HG03280 (cell line): ENCODE results near the gene GSG1L.

Source experiments
- ATAC-seq: cut with Tn5 transposase; IDR thresholded peaks from one replicate; pipeline ENCODE4 v1.9.1; 2021; ENCODE audit warnings: mild to moderate bottlenecking, moderate library complexity; ENCODE audit not compliant: unreplicated experiment

GSG1L gene

DNA sequence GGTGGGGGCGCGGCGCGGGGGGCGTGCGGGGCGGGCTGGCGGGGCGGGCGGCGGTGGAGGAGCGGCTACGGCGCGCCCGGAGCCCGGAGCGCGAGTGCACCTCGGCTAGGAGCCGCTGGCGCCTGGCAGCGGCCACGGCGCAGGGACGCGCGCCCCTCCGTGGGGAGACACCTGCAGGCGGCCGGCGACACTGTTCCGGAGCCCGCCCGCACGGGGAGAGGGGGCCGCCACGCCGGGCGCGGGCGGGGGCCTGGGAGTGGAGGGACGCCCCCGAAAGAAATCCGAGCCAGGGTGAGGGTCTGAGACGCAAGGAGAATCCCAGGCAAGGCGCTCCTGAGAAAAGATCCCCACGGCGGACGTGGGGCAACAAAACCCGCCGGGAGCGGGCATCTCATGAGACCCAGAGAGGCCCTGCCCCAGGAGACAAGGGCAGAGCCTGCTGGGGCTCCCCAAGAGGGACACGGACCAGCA, at the start of gene GSG1L:
Gene GSG1L, minus strand, starts transcription at position 124 of the 471 bp plus-strand sequence. CDS start 290 bp downstream, outside the sequence.
- ATAC-seq, result no peak

DNA sequence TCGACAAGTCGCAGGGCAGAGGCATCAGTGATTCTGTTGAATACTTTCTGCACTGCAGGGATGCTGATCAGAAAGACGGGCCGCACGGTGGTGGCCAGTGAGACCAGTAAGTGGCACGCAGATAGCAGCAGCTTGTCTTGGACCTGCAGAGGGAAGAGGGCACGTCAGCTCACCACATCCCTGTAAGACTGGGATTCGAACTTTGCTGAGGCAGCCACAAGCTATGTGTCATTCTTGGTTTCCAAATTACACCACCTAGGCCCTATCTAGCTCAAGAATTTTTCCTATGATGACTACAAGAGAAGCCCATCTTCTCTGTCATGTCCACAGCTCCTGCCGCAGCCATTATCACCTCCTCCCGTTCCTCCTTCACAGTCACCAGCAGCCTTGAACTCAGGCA, 49.4 kb upstream of the GSG1L start:
- ATAC-seq, result no peak

DNA sequence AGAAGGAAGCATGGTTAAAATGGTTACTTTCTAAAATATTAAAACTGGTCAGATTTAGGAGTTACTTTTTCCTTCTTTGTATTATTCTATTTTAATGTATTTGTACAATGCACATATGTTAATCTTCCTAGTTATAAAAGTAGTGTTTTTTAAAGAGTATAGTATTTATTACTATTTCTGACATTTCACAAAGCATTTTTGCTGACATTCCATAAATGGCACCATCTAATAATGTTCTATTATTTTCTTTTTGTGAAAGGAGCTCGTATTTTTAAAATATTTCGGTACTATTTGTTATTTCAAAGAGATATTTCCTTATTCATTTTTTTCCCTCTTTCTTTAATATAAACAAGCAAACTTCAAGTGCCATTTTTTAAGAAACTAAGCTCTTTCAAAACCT, 47.5 kb upstream of the GSG1L start:
- no peak for ATAC-seq

DNA sequence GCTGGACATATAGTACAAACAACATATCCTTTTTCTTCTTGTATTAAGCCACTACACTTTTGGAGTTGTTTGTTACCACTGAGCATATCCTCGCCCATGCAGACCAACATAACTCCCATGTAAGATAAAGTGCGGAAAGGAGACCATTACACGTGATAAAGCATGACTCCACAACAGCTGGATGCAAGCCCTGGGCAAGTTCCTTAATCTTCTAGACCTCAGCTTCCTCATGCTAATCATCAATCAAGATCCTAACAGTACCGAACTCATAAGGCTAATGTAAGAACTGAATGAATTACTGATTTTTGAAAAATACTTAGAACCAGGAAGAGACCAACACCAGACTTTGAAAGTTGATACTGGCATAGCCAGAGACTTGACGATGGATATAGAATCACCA, 47.0 kb upstream of the GSG1L start:
- no peak for ATAC-seq

DNA sequence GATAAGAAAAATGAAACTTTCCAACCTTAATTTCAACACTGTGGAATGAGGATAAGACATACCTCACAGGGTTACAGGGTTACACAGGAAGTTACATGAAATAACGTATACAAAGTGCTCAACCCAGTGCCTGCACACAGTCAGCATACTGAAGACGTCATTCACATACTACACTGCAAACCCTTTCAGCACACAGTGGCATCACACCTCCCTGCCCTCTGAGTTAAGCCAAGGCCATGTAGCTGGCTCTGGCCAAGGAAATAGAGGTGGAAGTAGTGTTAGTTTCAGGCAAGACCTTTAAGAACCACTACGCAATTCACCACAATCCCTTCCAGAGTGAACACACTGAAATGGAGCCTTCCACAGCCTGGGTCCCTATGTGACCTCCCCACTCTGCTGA, 46.6 kb upstream of the GSG1L start:
- no peak for ATAC-seq

DNA sequence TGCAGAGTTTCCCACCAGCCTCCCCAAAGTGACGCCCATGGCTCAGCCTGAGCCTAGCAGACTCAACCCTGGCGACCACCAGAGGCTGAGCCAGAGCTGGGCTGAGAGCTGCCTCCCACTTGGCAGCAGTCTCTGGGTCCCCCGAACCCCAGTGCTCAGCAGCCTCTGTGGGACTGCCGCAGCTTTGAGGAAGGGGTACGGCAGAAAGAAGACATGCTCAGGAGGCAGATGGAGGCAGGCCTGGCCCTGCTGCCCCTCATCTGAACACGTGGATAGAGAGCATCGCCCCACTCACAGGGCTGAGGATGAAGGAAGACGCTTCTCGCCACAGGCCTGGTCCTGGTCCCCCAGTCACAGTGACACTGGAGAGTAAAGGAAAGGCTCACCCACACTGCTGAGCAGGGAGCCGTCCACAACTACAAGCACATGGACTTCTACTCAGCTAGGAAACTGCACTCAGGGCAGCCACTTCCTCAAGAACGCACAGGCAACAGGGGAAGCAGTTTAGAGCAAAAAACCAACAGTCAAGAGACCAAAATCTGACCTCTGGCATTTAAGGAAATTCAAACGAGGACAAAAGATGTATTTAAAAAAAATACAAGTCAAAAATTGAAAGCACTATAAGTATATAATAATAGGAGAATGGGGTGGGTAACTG, 45.2 kb upstream of the GSG1L start:
- ATAC-seq, result no peak

DNA sequence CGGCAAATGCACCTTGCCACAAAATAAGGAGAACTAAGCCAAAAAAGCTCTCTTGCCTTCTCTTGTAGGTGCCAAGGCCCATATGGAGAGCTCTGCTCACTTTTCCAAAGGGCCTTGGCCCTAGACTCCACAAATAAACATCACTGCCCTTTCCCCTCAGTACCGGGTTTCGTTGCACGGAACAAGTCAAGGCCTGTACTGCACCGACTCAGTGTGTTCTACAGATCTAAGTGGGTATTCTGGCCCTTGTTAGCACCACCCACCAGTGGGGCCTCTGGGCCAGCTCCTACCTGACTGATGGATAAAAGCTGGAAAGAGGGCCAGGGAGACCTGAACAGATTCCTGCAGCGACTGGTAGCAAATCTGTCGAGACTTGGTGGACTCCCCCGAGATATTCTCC, 43.7 kb upstream of the GSG1L start:
- ATAC-seq, result no peak

DNA sequence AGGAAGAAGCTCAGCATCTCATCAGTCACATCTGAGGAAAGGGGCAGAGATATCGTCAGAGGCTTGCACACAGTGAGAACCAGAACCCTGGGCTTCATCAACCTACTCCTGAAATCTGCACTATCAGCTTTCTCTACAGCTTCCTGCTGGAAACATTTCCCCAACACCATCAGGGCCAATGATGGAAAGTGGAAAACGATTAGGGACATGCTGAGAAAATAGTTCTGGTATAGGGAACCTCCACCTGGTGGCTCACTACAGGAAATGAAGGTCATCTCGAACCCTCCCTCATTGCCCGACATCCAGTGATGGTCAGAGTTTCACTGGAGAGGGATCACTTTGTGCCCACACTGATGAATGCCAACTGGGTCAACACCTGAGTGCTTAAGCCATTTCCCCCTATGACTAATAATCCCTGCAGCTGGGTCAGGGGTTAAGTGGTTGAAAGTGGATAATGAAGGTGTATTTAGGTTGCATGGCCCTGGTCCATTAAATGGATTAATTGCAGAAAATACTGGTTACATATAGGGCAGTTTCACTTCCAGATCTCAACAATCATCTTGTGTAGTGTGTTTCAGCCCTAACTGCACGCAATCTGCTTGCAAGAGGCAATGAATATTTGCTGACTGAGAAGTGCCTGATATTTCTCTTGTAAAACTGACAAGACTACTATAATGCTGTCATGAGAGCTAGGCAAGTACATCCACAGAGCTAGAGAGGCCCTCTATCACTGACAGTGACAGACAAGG, 43.1 kb upstream of the GSG1L start:
- ATAC-seq, result no peak

DNA sequence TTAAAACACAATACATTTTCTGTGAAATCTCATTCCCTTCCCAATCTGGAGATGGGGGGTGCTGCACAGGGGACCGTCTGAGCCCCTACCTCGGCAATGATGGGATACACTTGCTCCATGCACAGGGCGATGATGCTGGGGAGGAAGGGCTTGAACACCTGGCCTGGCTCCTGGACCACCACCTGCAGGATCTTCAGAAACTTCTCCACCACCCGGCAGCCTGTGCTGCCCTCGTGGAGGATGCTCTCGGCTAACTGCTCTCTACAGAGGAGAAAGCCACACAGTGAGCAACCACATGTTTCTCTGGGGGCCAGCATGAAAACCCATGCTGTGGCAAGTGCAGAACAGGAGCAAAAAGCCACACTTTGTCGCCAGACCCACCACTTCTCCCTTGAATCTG, 42.4 kb upstream of the GSG1L start:
- ATAC-seq, result no peak

DNA sequence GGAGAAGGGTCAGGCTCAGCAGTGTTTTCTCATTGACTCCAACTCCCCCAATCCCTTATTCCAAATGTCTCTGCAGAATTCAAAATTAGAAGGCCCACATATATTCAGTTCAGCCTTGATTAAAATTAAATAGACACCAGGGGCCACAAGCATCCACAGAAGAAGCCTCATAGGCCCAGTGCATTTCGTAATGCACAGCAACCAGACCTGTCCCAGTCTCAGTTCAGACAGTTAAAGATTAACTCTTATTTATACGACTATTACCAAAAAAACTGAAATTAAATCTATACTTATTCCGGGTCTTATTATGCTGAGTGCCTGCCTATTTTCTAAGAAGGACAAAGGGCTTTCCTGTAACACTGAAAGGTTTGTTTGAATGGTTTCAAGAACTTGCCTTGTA, 41.8 kb upstream of the GSG1L start:
- ATAC-seq, result no peak

DNA sequence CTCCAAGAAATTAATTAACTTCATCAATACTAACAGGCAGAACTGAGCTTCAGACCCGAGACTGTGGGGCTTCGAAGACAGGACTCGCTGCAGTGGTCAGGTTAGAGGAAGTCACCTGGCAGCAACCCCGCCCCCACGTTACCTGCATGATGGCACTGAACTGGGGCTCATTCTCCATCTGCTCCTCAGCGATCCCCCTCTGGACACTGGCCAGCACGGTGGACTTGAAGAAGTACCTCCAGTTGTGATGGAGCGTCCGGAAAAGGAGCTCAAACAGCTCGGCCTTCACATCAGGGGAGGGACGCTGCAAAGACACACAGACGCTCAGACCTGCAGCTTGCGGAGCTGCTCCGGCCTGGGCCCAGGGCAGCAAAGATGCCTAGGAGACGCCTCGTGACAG, 40.9 kb upstream of the GSG1L start:
- ATAC-seq, result no peak

DNA sequence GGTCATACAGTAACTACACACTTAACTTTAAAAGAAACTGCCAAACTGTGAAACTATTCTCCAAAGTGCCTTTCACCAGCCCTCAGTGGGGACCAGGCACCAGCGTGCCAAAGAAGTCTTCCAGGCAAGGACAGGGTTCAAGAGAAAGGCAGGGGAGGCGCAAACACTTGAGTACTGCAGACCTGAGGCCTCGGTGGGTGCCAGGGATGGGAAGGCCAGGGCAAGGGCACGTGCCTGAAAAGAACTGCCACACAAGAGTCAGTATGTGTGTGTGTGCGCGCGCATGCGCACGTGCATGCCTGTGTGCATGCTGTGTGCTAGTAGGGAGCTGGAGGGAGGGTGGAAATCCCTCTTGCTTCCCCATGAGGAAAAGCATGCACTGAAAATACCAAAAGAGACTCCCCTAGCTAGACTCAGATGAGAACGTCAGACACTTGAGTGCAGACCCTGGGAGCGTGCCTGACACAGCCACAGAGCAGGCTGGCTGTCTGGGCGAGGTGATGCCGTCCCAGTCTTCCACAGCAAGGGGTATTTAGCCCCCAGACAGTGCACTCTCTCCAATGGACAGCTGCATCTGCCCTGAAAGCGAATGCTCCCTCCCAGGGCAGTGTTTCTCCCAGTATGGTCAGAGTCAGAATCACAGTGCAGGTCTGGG, 40.1 kb upstream of the GSG1L start:
- no peak for ATAC-seq

DNA sequence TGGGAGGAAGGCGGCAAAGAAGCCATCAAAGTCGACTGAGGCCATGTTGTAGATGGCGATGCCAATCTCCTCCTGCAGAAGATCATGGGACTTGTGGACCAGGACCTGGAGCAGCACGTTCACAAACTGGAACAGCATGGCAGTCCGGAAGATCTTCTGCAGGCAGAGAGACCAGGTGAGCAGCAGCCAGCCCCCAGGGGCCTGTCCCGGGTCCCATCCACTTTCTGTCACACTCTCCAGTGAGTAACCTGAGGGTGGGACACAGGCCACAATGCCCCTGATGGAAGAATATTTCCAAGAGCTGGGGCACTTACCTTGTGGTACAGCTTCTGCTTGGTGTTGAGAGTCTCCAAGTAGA, 38.0 kb upstream of the GSG1L start:
- no peak for ATAC-seq

DNA sequence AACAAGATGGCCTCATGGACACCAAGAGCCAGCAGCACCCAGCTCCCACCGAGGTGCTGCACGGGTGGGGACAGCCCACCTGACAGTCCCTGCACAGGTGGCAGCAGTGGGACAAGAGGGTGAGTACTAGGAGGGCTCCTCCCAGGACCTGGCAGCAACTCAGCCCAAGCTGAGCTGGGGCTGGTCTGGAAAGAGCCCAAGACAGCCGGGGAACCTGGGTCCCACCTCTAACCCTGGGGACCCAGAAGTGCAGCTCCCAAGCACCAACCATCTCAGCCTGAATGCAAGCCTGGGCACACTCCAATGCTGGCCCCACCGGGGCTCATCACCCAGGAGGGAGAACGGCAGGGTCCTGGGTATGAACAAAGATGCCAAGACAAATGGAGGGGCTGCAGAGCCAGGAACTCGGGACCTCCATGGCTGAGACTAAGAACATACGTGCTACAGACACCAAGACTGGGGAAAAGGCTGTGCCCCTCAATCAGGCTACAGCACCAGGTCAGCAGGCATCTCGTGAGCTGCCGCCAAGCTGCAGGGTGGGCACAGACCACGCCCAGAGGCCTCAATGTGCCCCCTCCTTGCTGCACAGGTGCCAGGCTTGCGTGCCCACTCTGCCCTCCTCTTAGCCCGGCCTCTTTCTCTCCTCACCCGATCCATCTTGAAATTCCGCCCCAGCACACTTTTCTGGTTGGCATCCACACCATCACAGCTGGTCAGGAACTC, 37.5 kb upstream of the GSG1L start:
- no peak for ATAC-seq

DNA sequence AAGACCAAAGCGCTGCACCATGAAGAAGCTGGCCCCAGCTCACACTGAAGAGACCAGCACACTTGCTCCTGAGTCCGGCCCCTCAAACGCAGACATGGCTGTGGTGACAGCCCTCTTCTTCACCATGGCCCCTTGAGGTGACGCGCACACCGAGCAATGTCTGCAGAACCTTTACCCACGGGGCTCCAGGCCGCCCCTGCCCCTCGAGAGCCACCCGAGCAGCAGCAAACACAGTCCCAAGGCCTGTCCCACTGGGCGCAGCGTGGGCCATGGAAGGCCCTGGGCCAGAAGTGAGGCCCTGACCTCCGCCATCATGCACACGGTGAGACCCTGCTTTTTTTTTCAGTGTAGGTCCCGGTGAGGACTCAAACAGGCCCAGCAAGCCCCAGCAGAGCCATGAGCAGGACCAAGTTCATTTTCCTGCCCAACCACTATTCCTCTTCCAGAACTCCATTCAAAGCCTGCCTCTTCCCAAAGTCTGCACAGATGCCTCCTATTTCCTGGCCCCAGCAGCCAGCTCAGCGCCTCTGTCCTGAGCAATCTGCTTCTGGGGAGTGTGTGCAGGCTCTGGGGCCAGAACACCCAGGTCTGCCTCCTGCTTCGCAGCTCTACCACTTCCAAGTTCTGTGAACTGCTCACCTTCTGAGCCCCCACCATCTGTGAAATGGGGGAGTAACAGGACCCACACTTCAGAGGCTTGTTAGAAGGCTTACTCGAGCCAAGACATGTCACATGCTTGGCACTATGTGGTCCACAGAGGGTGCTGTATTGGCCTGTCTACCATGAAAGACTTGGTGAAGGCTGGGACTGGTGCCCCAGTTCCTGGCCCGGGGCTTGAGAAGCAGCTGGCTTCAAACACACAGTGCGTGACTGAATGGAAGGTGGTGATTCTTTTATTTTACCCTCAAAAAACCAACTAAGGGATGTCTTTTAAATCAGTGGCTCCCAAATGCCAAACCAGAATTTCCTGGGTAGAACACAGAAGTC, 35.7 kb upstream of the GSG1L start:
- no peak for ATAC-seq

DNA sequence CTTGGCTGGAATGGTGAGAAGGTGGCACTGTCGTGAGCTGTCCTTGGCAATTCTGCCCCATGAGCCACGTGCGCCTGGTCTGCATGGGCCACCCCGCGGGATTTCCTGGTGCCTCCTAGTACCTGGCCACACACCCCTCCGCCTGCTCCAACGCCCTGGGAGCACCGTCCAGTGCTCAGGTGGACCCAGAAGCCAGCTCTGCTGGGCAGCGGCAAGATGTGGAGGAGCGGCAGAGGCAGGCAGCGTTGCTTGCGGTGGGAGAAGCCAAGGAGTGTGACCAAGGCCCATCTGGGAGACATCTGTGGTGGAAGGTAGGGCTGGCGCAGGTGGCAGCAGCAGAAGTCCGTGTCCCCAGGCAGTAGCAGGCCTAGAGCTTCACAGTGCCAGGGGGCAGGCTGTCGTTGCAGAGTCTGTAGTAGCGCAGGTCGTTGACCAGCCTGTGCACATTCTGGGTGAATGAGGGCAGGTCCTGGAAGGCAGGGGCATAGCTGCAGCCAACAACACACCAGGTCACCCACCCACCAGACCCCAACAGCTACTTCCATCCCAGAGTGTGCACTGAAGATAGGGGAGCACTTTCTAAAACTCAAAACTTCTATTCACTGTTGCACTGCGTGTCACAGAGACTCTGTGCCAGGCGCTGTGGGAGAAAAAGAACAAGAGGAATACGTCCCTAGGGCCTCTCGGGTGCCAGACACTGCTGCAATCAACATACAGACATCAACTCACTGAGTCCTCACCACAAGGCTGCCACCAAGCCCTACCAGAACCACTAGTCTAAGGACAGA, 34.9 kb upstream of the GSG1L start:
- ATAC-seq, result no peak

DNA sequence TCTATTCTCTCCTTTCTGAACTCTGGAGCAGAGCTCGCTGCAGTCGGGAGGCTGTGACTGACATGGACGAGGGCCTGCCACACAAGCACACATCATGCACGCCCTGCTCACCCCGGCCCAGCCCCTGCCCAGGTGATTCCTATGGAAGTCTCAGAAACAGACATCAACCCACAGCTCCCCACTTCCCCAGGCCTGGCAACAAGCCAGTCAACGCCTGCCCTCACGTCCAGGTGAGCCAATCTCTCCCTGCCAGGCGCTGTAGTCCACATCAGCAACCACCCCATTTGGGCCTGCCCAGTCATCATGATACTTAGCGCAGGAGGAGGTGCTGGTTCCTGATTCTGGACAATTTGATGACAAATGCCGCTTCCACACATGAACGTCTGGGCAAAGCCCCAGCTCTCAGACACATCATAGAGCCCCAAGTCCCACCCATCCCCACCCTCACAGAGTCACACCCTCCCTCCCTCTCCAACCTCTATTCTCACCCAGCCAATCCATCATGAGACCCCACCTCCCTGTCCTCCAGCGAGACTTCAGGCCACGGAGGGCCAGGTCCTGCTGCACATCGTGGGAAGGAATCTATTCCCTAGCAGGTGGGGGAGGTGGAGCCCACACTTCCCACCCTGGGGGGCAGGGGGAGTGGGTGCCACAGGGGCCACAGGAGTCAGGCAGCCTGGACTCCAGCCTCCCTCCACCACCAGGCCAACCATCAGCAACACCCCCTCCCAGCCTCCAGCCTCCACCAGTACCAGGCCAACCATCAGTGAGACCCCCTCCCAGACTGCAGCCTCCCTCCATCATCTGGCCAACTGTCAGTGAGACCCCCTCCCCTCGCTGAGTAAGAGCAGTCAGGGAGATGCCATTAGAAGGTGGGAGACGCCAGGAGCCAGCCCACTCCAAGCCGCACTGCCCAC, 33.7 kb upstream of the GSG1L start:
- ATAC-seq, result no peak

DNA sequence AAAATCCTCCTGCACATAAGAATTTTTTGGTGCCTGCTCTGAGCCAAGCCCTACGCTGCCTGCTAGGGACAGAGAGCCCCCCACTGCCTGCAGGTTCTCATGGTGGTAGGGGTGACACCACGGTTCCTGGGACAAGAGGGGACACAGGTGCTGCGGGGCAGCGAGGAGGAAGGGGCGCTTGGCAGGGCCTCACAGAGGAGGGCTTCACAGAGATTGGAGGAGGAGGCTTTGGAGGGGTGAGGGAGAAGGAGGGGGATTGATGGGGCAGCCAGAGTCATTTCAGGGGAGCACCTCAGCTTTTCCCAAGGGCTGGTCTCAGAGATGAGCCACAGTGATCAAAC, 29.8 kb upstream of the GSG1L start:
- ATAC-seq, result no peak
